ENCODE data around the gene LANCL2.
"Not testable (repeated sequence)": the region's sequence is repeated elsewhere in the genome, so short reads cannot be mapped to it uniquely, and the experiment has no call there.

LANCL2 gene

GRCh38 chr7:55386541-55386940 is 21.4 kb downstream of the LANCL2 start:
- Histone ChIP-seq H3K9ac (ENCODE audit: low read depth, low read length) (no peak overlapping the region), H3K4me3 (ENCODE audit: low read depth, low read length) (no peak overlapping the region), H3K9me3 (ENCODE audit: control insufficient read depth, insufficient read depth, low read length) (peaks cover 25% of the 10 kb centered on the region), H3K36me3 (ENCODE audit: control insufficient read depth, insufficient read depth, low read length) (no peaks in the 10 kb centered on the region), H3K27me3 (ENCODE audit: control insufficient read depth, insufficient read depth, low read length) (no peaks in the 10 kb centered on the region), H3K4me1 (ENCODE audit: control insufficient read depth, insufficient read depth, low read length) (peaks cover 2% of the 10 kb centered on the region)

- Histone ChIP-seq H3K9me3 (ENCODE audit: control insufficient read depth, insufficient read depth, low read length) (peaks cover 25% of the 10 kb centered on the region), H3K4me3 (ENCODE audit: low read depth, low read length) (no peak overlapping the region), H3K36me3 (ENCODE audit: control insufficient read depth, insufficient read depth, low read length) (no peaks in the 10 kb centered on the region)
Measured at GRCh38 chr7:55387062-55387965, 22.2 kb downstream of the LANCL2 start.

GRCh38 chr7:55396233-55396785 is 31.2 kb downstream of the LANCL2 start:
- H3K36me3 ChIP-seq (ENCODE audit: control insufficient read depth, insufficient read depth, low read length) = no peaks in the 10 kb centered on the region
- no peaks in the 10 kb centered on the region for H3K27me3 ChIP-seq (ENCODE audit: control insufficient read depth, insufficient read depth, low read length)
- no peaks in the 10 kb centered on the region for H3K4me1 ChIP-seq (ENCODE audit: control insufficient read depth, insufficient read depth, low read length)
- no peak overlapping the region for H3K9ac ChIP-seq (ENCODE audit: low read depth, low read length)
- no peaks in the 10 kb centered on the region for H3K9me3 ChIP-seq (ENCODE audit: control insufficient read depth, insufficient read depth, low read length)
- no peak overlapping the region for H3K4me3 ChIP-seq (ENCODE audit: low read depth, low read length)

More at GRCh38 chr7:55387062-55387965, 22.2 kb downstream of the LANCL2 start:
- Histone ChIP-seq H3K27me3 (ENCODE audit: control insufficient read depth, insufficient read depth, low read length) (no peaks in the 10 kb centered on the region), H3K4me1 (ENCODE audit: control insufficient read depth, insufficient read depth, low read length) (no peaks in the 10 kb centered on the region), H3K9ac (ENCODE audit: low read depth, low read length) (no peak overlapping the region)

DNA sequence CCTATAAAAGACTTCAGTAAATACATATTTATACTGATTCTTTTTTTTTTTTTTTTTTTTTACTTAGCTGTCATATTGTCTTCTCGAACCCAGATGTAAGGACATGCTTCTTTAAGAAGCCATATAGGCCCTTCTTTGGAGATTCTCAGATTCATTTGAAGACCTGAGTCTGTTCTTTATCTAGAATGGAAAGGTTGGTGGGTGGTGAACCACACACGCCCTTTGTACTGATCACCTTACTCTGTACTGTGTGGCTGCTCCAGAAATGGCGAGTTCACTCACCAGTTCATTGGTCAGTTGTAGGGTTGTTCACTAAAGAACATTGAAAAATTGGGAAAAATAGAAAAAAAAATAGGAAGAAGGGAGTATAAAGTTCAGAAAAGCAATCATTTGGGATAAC is 32.5 kb downstream of the LANCL2 start:
- Histone ChIP-seq H3K27me3 (ENCODE audit: control insufficient read depth, insufficient read depth, low read length) (no peaks in the 10 kb centered on the region), H3K36me3 (ENCODE audit: control insufficient read depth, insufficient read depth, low read length) (no peaks in the 10 kb centered on the region), H3K4me1 (ENCODE audit: control insufficient read depth, insufficient read depth, low read length) (no peaks in the 10 kb centered on the region), H3K9me3 (ENCODE audit: control insufficient read depth, insufficient read depth, low read length) (no peaks in the 10 kb centered on the region), H3K4me3 (ENCODE audit: low read depth, low read length) (no peak overlapping the region), H3K9ac (ENCODE audit: low read depth, low read length) (no peak overlapping the region)

GRCh38 chr7:55400191-55400590 is 35.1 kb downstream of the LANCL2 start:
- Histone ChIP-seq H3K27me3 (ENCODE audit: control insufficient read depth, insufficient read depth, low read length) (no peaks in the 10 kb centered on the region), H3K9ac (ENCODE audit: low read depth, low read length) (no peak overlapping the region), H3K36me3 (ENCODE audit: control insufficient read depth, insufficient read depth, low read length) (no peaks in the 10 kb centered on the region), H3K4me1 (ENCODE audit: control insufficient read depth, insufficient read depth, low read length) (no peaks in the 10 kb centered on the region), H3K4me3 (ENCODE audit: low read depth, low read length) (no peak overlapping the region), H3K9me3 (ENCODE audit: control insufficient read depth, insufficient read depth, low read length) (no peaks in the 10 kb centered on the region)

DNA sequence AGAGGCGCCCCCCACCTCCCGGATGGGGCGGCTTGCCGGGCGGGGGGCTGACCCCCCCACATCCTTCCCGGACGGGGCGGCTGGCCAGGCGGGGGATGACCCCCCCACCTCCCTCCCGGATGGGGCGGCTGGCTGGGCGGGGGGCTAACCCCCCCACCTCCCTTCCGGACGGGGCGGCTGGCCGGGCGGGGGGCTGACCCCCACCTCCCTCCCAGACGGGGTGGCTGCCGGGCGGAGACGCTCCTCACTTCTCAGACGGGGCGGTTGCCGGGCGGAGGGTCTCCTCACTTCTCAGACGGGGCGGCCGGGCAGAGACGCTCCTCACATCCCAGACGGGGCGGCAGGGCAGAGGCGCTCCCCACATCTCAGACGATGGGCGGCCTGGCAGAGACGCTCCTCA is 37.4 kb downstream of the LANCL2 start:
- not testable (repeated sequence) for H3K4me3 ChIP-seq (ENCODE audit: low read depth, low read length); H3K27me3 ChIP-seq (ENCODE audit: control insufficient read depth, insufficient read depth, low read length); H3K36me3 ChIP-seq (ENCODE audit: control insufficient read depth, insufficient read depth, low read length); H3K9ac ChIP-seq (ENCODE audit: low read depth, low read length); H3K9me3 ChIP-seq (ENCODE audit: control insufficient read depth, insufficient read depth, low read length); H3K4me1 ChIP-seq (ENCODE audit: control insufficient read depth, insufficient read depth, low read length)

DNA sequence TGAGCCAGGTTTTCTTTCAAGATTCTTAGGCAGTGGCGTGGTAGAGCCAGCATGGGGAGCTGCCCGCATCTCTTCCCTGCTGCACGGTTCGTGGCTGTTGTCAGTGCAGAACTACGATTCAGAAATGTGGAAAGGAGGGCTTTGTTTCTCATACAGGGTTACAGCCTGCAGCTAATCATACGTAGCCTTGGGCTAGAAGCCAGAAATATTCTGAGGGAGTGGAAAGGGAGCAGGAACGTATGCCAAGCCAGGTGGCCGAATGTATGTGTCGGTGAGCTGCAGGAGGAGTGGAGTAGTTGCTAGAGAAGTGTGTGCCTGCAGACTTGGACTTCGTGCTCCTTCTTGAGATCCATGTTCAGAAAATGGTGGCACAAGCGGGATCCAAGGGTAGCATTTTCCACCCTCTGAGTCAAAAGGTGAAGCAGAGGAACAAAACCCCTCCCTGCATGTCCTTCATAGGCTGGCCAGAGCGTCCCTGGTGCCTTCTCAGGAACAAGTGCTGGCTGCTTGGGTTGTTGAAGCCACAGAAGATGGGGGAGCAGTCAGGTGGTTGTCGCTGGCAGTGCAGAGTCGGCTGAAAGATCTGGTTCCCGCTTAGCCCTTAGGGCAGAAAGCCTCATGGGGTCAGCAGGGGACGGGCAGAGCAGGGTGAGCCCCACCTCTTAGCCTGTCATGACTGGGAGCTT is 40.9 kb downstream of the LANCL2 start:
- no peak overlapping the region for H3K4me3 ChIP-seq (ENCODE audit: low read depth, low read length)
- no peaks in the 10 kb centered on the region for H3K9me3 ChIP-seq (ENCODE audit: control insufficient read depth, insufficient read depth, low read length)
- H3K36me3 ChIP-seq (ENCODE audit: control insufficient read depth, insufficient read depth, low read length) = peaks cover 3% of the 10 kb centered on the region
- H3K4me1 ChIP-seq (ENCODE audit: control insufficient read depth, insufficient read depth, low read length) = no peaks in the 10 kb centered on the region
- H3K27me3 ChIP-seq (ENCODE audit: control insufficient read depth, insufficient read depth, low read length) = no peaks in the 10 kb centered on the region
- no peak overlapping the region for H3K9ac ChIP-seq (ENCODE audit: low read depth, low read length)

- Histone ChIP-seq H3K27me3 (ENCODE audit: control insufficient read depth, insufficient read depth, low read length) (no peaks in the 10 kb centered on the region), H3K36me3 (ENCODE audit: control insufficient read depth, insufficient read depth, low read length) (peaks cover 3% of the 10 kb centered on the region)
Measured at GRCh38 chr7:55409482-55410225, 44.5 kb downstream of the LANCL2 start.

DNA sequence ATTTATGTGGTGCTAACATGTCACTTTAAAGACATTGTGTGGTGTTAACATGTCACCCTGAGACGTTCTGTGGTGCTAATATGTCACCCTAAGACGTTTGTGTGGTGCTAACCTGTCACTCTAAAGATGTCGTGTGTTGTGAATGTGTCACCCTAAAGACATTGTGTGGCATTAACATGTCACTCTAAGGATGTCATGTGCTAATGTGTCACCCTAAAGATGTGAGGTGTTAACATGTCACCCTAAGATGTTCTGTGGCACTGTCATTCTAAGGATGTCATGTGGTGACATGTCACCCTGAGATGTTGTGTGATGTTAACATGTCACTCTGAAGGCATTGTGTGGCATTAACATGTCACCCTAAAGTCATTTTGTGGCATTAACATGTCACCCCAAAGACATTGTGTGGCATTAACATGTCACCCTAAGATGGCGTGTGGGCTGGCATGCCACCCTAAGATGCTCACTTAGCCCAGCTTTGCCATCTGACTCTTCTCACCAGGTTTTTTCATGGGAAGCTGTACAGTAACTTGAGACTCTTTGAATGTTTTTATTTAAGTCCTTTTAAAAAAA is 45.6 kb downstream of the LANCL2 start:
- Histone ChIP-seq H3K9me3 (ENCODE audit: control insufficient read depth, insufficient read depth, low read length) (no peaks in the 10 kb centered on the region), H3K36me3 (ENCODE audit: control insufficient read depth, insufficient read depth, low read length) (peaks cover 3% of the 10 kb centered on the region), H3K4me3 (ENCODE audit: low read depth, low read length) (no peak overlapping the region), H3K4me1 (ENCODE audit: control insufficient read depth, insufficient read depth, low read length) (no peaks in the 10 kb centered on the region), H3K9ac (ENCODE audit: low read depth, low read length) (no peak overlapping the region), H3K27me3 (ENCODE audit: control insufficient read depth, insufficient read depth, low read length) (no peaks in the 10 kb centered on the region)

More at GRCh38 chr7:55409482-55410225, 44.5 kb downstream of the LANCL2 start:
- Histone ChIP-seq H3K9ac (ENCODE audit: low read depth, low read length) (no peak overlapping the region), H3K9me3 (ENCODE audit: control insufficient read depth, insufficient read depth, low read length) (no peaks in the 10 kb centered on the region), H3K4me1 (ENCODE audit: control insufficient read depth, insufficient read depth, low read length) (no peaks in the 10 kb centered on the region), H3K4me3 (ENCODE audit: low read depth, low read length) (no peak overlapping the region)

GRCh38 chr7:55411844-55412243 is 46.7 kb downstream of the LANCL2 start:
- Histone ChIP-seq H3K4me1 (ENCODE audit: control insufficient read depth, insufficient read depth, low read length) (no peaks in the 10 kb centered on the region), H3K9ac (ENCODE audit: low read depth, low read length) (no peak overlapping the region), H3K36me3 (ENCODE audit: control insufficient read depth, insufficient read depth, low read length) (no peaks in the 10 kb centered on the region), H3K9me3 (ENCODE audit: control insufficient read depth, insufficient read depth, low read length) (no peaks in the 10 kb centered on the region), H3K4me3 (ENCODE audit: low read depth, low read length) (no peak overlapping the region), H3K27me3 (ENCODE audit: control insufficient read depth, insufficient read depth, low read length) (no peaks in the 10 kb centered on the region)

DNA sequence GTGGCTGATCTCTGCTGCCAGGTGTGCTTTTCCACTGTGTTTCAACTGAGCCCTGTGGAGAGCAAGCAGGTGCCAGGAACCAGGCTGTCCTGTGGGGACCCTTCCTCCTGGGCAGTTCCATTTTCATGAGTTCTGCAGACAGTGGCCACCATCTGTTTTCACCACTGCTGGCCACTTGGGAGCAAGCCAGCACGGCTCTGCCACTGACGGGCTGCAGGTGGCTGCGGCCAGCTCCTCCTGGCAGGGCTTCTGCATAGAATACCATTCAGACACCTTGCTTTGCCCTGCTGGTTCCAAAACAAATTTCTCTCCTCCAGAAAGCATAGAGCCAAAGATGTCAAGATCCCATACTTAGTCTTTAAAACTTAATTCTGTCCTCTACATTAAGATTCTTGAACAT is 48.3 kb downstream of the LANCL2 start:
- Histone ChIP-seq H3K9me3 (ENCODE audit: control insufficient read depth, insufficient read depth, low read length) (no peaks in the 10 kb centered on the region), H3K36me3 (ENCODE audit: control insufficient read depth, insufficient read depth, low read length) (no peaks in the 10 kb centered on the region), H3K27me3 (ENCODE audit: control insufficient read depth, insufficient read depth, low read length) (no peaks in the 10 kb centered on the region), H3K4me3 (ENCODE audit: low read depth, low read length) (no peak overlapping the region), H3K9ac (ENCODE audit: low read depth, low read length) (no peak overlapping the region), H3K4me1 (ENCODE audit: control insufficient read depth, insufficient read depth, low read length) (no peaks in the 10 kb centered on the region)
